ENCODE results near the gene HIPK1.
"Not testable (repeated sequence)": the region's sequence is repeated elsewhere in the genome, so short reads cannot be mapped to it uniquely, and the experiment has no call there.

Gene HIPK1

DNA sequence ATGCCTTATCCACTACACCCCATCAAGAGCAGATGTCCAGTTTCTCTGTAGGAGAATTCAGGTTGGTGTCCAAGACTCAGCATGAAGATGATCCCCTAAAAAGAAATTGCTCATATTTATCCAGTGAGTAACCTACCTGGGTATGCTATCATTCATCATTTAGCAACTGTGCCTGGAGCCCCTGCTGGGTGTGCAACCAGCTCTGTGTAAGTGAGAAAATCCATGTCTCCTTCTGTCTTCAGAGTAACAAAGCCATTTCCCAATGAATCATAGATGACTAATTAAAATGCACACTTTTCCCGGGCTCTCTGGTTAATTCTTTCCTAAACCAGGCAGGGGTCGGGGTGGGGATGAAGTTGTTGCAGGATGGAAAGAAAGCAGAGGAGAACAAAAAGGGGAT is 86.0 kb downstream of the HIPK1 start:
- Mint-ChIP-seq H3K4me1 (ENCODE audit: low read depth) (peaks cover 2% of the 10 kb centered on the region), H3K4me3 (no peak overlapping the region), H3K36me3 (ENCODE audit: low read depth) (no peaks in the 10 kb centered on the region), H3K27me3 (peaks cover 12% of the 10 kb centered on the region), H3K9me3 (no peaks in the 10 kb centered on the region), H3K27ac (no peak overlapping the region)
- DNase-seq: no peak

- not testable (repeated sequence) for H3K9me3 Mint-ChIP-seq; H3K4me1 Mint-ChIP-seq (ENCODE audit: low read depth); H3K36me3 Mint-ChIP-seq (ENCODE audit: low read depth); H3K27ac Mint-ChIP-seq; DNase-seq; H3K4me3 Mint-ChIP-seq
- peaks cover 12% of the 10 kb centered on the region for H3K27me3 Mint-ChIP-seq
Measured at GRCh38 chr1:114019724-114020123, 90.6 kb downstream of the HIPK1 start.

DNA sequence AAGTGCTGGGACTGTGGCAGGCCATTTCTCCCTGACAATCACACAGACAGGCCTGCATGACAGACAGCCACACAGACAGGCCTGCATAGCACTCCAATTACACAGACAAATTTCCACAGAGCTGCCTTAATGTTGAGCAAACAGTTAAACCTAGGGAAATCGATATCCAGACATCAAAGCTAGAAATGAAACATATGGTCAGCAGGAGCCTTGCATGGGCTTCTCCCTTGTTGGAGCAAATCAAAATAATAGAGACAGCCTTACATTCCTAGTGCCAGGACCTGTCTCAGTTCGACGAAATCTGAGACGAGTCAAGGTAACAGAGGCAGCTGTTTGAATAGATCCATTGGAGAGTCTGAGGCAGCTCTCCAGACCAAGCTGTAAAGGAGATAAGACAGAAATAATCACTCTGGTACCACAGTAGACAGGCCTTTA is 92.6 kb downstream of the HIPK1 start:
- Mint-ChIP-seq H3K27ac (no peak overlapping the region), H3K4me1 (ENCODE audit: low read depth) (no peaks in the 10 kb centered on the region), H3K36me3 (ENCODE audit: low read depth) (no peaks in the 10 kb centered on the region), H3K27me3 (peaks cover 6% of the 10 kb centered on the region), H3K9me3 (no peaks in the 10 kb centered on the region), H3K4me3 (no peak overlapping the region)
- DNase-seq: no peak

- Mint-ChIP-seq H3K27ac (no peak overlapping the region), H3K9me3 (no peaks in the 10 kb centered on the region), H3K27me3 (peaks cover 6% of the 10 kb centered on the region), H3K4me1 (ENCODE audit: low read depth) (no peaks in the 10 kb centered on the region), H3K4me3 (no peak overlapping the region), H3K36me3 (ENCODE audit: low read depth) (no peaks in the 10 kb centered on the region)
- no peak for DNase-seq
Measured at GRCh38 chr1:114022877-114023276, 93.8 kb downstream of the HIPK1 start.

DNA sequence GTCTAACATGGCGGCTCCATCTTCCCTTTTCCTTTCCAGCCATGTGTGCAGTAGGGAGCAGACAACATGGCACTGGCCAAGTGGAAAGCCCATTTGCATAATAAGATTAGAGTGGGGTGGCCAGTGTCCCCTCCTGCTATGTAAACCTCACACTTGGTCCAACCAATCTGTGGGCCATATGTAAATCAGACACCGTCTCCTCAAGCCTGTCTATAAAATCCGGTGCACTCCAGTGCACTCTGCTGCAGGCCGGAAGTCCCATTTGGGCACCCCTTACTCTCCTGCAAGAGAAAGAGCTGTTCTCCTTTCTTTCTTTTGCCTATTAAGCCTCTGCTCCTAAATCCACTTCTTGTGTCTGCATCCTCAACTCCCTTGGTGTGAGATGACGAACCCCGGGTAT is 94.3 kb downstream of the HIPK1 start:
- no peak for DNase-seq
- Mint-ChIP-seq H3K4me1 (ENCODE audit: low read depth) (no peaks in the 10 kb centered on the region), H3K27ac (no peak overlapping the region), H3K9me3 (no peaks in the 10 kb centered on the region), H3K36me3 (ENCODE audit: low read depth) (no peaks in the 10 kb centered on the region), H3K4me3 (no peak overlapping the region), H3K27me3 (peaks cover 6% of the 10 kb centered on the region)

DNA sequence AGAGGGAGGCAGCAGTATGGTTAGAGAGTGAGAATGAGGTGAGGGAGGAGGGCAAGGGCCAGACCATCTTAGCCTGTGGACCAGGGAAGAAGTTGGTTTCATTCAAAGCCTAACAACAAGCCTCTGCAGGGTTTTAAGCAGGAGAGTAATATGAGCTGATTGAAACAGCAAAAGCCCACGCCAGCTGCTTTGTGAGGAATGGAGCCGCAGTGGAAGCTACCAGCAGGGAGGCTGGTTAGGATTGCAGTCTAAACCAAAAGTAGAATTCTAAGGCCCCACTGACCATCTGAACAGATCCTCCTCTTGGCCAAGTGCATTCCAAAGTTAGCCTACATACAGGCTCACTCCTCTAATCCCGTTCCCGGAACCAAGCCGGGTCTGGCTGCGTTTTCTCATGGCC is 94.9 kb downstream of the HIPK1 start:
- no peak overlapping the region for H3K27ac Mint-ChIP-seq
- H3K9me3 Mint-ChIP-seq: no peaks in the 10 kb centered on the region
- no peaks in the 10 kb centered on the region for H3K36me3 Mint-ChIP-seq (ENCODE audit: low read depth)
- no peak overlapping the region for H3K4me3 Mint-ChIP-seq
- no peaks in the 10 kb centered on the region for H3K4me1 Mint-ChIP-seq (ENCODE audit: low read depth)
- no peak for DNase-seq
- peaks cover 6% of the 10 kb centered on the region for H3K27me3 Mint-ChIP-seq

GRCh38 chr1:114025609-114026401 is 96.7 kb downstream of the HIPK1 start:
- no peak overlapping the region for H3K4me3 Mint-ChIP-seq
- H3K9me3 Mint-ChIP-seq: no peaks in the 10 kb centered on the region
- no peaks in the 10 kb centered on the region for H3K4me1 Mint-ChIP-seq (ENCODE audit: low read depth)
- H3K27ac Mint-ChIP-seq: no peak overlapping the region
- H3K36me3 Mint-ChIP-seq (ENCODE audit: low read depth): no peaks in the 10 kb centered on the region
- no peak for DNase-seq
- H3K27me3 Mint-ChIP-seq: no peaks in the 10 kb centered on the region

GRCh38 chr1:114026797-114027196 is 97.7 kb downstream of the HIPK1 start:
- Mint-ChIP-seq H3K36me3 (ENCODE audit: low read depth) (no peaks in the 10 kb centered on the region), H3K27ac (no peak overlapping the region), H3K4me3 (no peak overlapping the region), H3K27me3 (no peaks in the 10 kb centered on the region), H3K9me3 (no peaks in the 10 kb centered on the region), H3K4me1 (ENCODE audit: low read depth) (no peaks in the 10 kb centered on the region)
- no peak for DNase-seq
